WTC11 (cell line): Measurements from ENCODE around the gene SCN4B. TPM values are rescaled to one million over a fixed set of nuclear protein-coding genes. Genes with fewer than 3 reads are reported as not detected.

Source experiments
- ATAC-seq: fragments of 200-7000 bp; cut with Tn5 transposase; 2 replicates; pipeline ENCODE4 v1.10.0; 2021; ENCODE audit warnings: mild to moderate bottlenecking, moderate library complexity
- CTCF ChIA-PET: fragments of 300-600 bp; sonication (Branson Sonifier 250); formaldehyde crosslinking; loops from one replicate; lab custom pipeline; 2021; ENCODE audit warnings: antibody characterized with exemption; lab: Charles Lee
- POLR2A ChIA-PET: fragments of 350-600 bp; sonication (Branson Sonifier 250); formaldehyde crosslinking; loops from one replicate; lab custom pipeline; 2021; ENCODE audit warnings: antibody characterized with exemption; lab: Charles Lee
- DNase-seq: peaks from one replicate; pipeline ENCODE4 v3.0.0; 2021; ENCODE audit warnings: low spot score
- H3K27ac Mint-ChIP-seq: 2 replicates; pipeline ENCODE4 v1.8.0; 2021; ENCODE audit warnings: mixed read lengths
- H3K27me3 Mint-ChIP-seq: 2 replicates; pipeline ENCODE4 v1.8.0; 2021; ENCODE audit warnings: low read depth, mild to moderate bottlenecking, moderate library complexity, mixed read lengths
- H3K36me3 Mint-ChIP-seq: 2 replicates; pipeline ENCODE4 v1.8.0; 2021; ENCODE audit warnings: mixed read lengths
- H3K4me1 Mint-ChIP-seq: 2 replicates; pipeline ENCODE4 v1.8.0; 2022; ENCODE audit warnings: mixed read lengths
- H3K4me3 Mint-ChIP-seq: 2 replicates; pipeline ENCODE4 v1.8.0; 2021; ENCODE audit warnings: mild to moderate bottlenecking, moderate library complexity, mixed read lengths
- H3K9me3 Mint-ChIP-seq: 2 replicates; pipeline ENCODE4 v1.8.0; 2021; ENCODE audit warnings: mixed read lengths
- ATF3 ChIP-seq: sonication (generic); formaldehyde crosslinking; conservative IDR thresholded peaks from 2 replicates; pipeline ENCODE4 v1.8.1; 2022; ENCODE audit warnings: mild to moderate bottlenecking, missing genetic modification reagents
- CBFB ChIP-seq: sonication (generic); formaldehyde crosslinking; IDR thresholded peaks from 2 replicates; pipeline ENCODE4 v1.8.1; 2022; ENCODE audit warnings: mild to moderate bottlenecking, low read depth, missing genetic modification reagents
- E2F1 ChIP-seq: sonication (generic); formaldehyde crosslinking; IDR thresholded peaks from 2 replicates; pipeline ENCODE4 v1.8.0; 2022; ENCODE audit warnings: mild to moderate bottlenecking, missing genetic modification reagents
- ETV6 ChIP-seq: sonication (generic); formaldehyde crosslinking; IDR thresholded peaks from 2 replicates; pipeline ENCODE4 v1.8.1; 2022; ENCODE audit warnings: mild to moderate bottlenecking, missing genetic modification reagents
- GABPB1 ChIP-seq: sonication (generic); formaldehyde crosslinking; IDR thresholded peaks from 2 replicates; pipeline ENCODE4 v1.8.1; 2023; ENCODE audit warnings: mild to moderate bottlenecking, missing genetic modification reagents
- JAZF1 ChIP-seq: fragments of 250-450 bp; sonication (Bioruptor Pico); IDR thresholded peaks from 2 replicates; pipeline ENCODE4 v1.9.0; 2021; ENCODE audit warnings: moderate library complexity, mild to moderate bottlenecking, inconsistent platforms
- KAT7 ChIP-seq: sonication (generic); formaldehyde crosslinking; IDR thresholded peaks from 2 replicates; pipeline ENCODE4 v1.8.1; 2023; ENCODE audit warnings: missing genetic modification reagents, mild to moderate bottlenecking, borderline replicate concordance
- NFE2L1 ChIP-seq: sonication (generic); formaldehyde crosslinking; IDR thresholded peaks from 2 replicates; pipeline ENCODE4 v1.8.1; 2023; ENCODE audit warnings: missing genetic modification reagents
- NFYB ChIP-seq: sonication (generic); formaldehyde crosslinking; conservative IDR thresholded peaks from 2 replicates; pipeline ENCODE4 v1.8.0; 2022; ENCODE audit warnings: low read depth, missing genetic modification reagents
- NR3C1 ChIP-seq: sonication (generic); formaldehyde crosslinking; conservative IDR thresholded peaks from 2 replicates; pipeline ENCODE4 v1.8.1; 2023; ENCODE audit warnings: low read depth, mild to moderate bottlenecking, missing genetic modification reagents
- PRDM15 ChIP-seq: sonication (generic); formaldehyde crosslinking; IDR thresholded peaks from 2 replicates; pipeline ENCODE4 v1.8.0; 2022; ENCODE audit warnings: missing genetic modification reagents
- TEAD1 ChIP-seq: sonication (generic); formaldehyde crosslinking; IDR thresholded peaks from 2 replicates; pipeline ENCODE4 v1.8.0; 2022; ENCODE audit warnings: mild to moderate bottlenecking, missing genetic modification reagents
- ZNF317 ChIP-seq: sonication (generic); formaldehyde crosslinking; IDR thresholded peaks from 2 replicates; pipeline ENCODE4 v1.8.1; 2023; ENCODE audit warnings: low read depth, mild to moderate bottlenecking, moderate library complexity, missing genetic modification reagents, borderline replicate concordance
- ZNF396 ChIP-seq: fragments of 250-450 bp; sonication (Bioruptor Pico); IDR thresholded peaks from 2 replicates; pipeline ENCODE4 v1.8.0; 2021; ENCODE audit warnings: mild to moderate bottlenecking, moderate library complexity, borderline replicate concordance
- ZNF671 ChIP-seq: fragments of 250-450 bp; sonication (Bioruptor Pico); IDR thresholded peaks from 2 replicates; pipeline ENCODE4 v1.8.0; 2021; ENCODE audit warnings: mild to moderate bottlenecking
- total RNA-seq: library from RNA; stranded (reverse); gene quantifications from 3 replicates; pipeline ENCODE4 v1.2.3, GENCODE V29; 2021
- TF ChIP-seq, protein P1 (sequence below): sonication (generic); formaldehyde crosslinking; IDR thresholded peaks from 2 replicates; pipeline ENCODE4 v1.8.1; 2023; ENCODE audit warnings: mild to moderate bottlenecking, missing genetic modification reagents, moderate library complexity
- TF ChIP-seq, protein P2 (sequence below): fragments of 250-450 bp; sonication (Bioruptor Pico); IDR thresholded peaks from 2 replicates; pipeline ENCODE4 v2.1.2; 2022; ENCODE audit warnings: mild to moderate bottlenecking, moderate library complexity

Gene SCN4B
- total RNA-seq, 1 experiment from 2014 or later: 4.4 TPM

DNA sequence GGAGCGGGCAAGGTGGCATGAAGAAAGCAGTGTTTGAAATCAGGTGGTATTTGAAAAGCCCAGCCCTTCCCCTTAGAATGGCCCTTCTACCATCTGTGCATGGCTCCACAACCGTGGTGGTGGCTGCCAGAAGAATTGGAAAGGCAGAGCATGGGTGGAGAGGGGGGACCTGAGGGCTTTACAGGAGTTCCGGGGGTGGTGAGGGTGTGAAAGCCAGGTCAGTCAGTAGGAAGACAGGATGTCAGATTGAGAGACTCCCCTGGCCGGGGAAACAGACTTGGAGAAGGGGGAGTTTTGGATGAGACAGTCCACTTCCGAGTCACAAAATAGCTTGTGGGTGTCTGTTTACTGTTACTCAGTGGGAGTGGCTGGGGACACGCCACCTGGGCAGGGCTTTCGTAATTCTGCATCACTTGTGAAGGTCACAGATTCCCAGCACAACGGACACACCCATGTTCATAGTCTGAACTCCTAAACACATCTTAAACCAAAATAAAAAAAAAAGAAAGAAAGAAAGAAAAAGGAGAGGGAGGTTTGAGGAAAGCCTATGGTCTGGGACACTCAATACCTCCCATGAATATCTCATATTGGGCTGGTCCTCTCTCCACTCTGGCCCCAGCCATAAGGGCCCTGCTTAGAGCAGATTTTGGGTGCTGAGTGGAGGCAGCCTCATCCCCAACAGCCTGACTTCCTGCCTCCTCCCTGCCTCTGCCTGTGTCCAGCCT, 41.4 kb downstream of the SCN4B start:
- Mint-ChIP-seq H3K9me3 (no peaks in the 10 kb centered on the region), H3K27ac (no peak overlapping the region), H3K4me1 (peaks cover 14% of the 10 kb centered on the region), H3K36me3 (no peaks in the 10 kb centered on the region), H3K4me3 (no peak overlapping the region), H3K27me3 (peaks cover 2% of the 10 kb centered on the region; the same call in 1 of the 2 replicates)
- CTCF ChIA-PET: no interaction called here
- TF ChIP-seq E2F1 (CRISPR knock-in tag) (no peak), NFYB (no peak), CBFB (CRISPR knock-in tag) (no peak), PRDM15 (CRISPR knock-in tag) (no peak), ZNF396 (CRISPR knock-in tag) (no peak), KAT7 (CRISPR knock-in tag) (no peak), ZNF671 (no peak), JAZF1 (no peak), ETV6 (CRISPR knock-in tag) (no peak), ZNF317 (no peak), ATF3 (no peak), GABPB1 (CRISPR knock-in tag) (no peak)
- TF ChIP-seq, protein P1, sequence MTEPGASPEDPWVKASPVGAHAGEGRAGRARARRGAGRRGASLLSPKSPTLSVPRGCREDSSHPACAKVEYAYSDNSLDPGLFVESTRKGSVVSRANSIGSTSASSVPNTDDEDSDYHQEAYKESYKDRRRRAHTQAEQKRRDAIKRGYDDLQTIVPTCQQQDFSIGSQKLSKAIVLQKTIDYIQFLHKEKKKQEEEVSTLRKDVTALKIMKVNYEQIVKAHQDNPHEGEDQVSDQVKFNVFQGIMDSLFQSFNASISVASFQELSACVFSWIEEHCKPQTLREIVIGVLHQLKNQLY (CRISPR knock-in tag): no peak
- TF ChIP-seq, protein P2, sequence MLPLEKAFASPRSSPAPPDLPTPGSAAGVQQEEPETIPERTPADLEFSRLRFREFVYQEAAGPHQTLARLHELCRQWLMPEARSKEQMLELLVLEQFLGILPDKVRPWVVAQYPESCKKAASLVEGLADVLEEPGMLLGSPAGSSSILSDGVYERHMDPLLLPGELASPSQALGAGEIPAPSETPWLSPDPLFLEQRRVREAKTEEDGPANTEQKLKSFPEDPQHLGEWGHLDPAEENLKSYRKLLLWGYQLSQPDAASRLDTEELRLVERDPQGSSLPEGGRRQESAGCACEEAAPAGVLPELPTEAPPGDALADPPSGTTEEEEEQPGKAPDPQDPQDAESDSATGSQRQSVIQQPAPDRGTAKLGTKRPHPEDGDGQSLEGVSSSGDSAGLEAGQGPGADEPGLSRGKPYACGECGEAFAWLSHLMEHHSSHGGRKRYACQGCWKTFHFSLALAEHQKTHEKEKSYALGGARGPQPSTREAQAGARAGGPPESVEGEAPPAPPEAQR (CRISPR knock-in tag): no peak
- DNase-seq (no peak), ATAC-seq (no peak)
- POLR2A ChIA-PET: no interaction called here

DNA sequence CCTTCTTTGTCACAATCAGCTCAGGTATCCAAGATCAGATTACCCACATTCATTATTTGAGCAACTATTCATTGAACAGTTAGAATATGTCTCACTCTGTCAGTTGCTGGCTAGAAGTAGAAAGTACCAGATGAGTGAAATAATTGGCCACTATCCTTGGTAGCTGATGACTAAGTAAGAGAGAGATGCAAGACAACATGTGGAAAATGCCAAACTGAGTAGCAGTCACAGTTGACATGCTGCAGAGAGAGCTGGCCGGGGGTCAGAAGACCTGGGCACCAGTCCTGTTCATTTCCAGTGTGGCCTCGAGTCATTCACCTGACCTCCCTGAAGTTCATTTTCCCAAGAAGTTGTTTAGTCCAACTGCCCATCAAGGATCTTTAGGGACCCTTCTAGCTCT, 43.4 kb downstream of the SCN4B start:
- POLR2A ChIA-PET: no interaction called here
- Mint-ChIP-seq H3K9me3 (no peaks in the 10 kb centered on the region), H3K36me3 (no peaks in the 10 kb centered on the region), H3K4me3 (no peak overlapping the region), H3K27me3 (peaks cover 2% of the 10 kb centered on the region; the same call in 1 of the 2 replicates), H3K27ac (no peak overlapping the region), H3K4me1 (peaks cover 21% of the 10 kb centered on the region)
- ATAC-seq: no peak
- DNase-seq: no peak
- TF ChIP-seq NR3C1 (no peak), NFE2L1 (CRISPR knock-in tag) (no peak), TEAD1 (CRISPR knock-in tag) (no peak), ATF3 (no peak)
- CTCF ChIA-PET: interaction anchor here (1.3 to 1.4 kb wide), 2 partner anchors 56 to 162 kb away, joined by 4 to 5 read pairs; no protein-coding TSS in a partner anchor
